ENCODE data around the gene CD300A.
A peak's percentile ranks its signal among the peaks of the same experiment; 100 is the strongest.

Gene CD300A

GRCh38 chr17:74450925-74451403, 15.5 kb upstream of the CD300A start:
- no peak for DNase-seq (ENCODE audit: low read depth)
- H3K4me3 ChIP-seq (ENCODE audit: low read depth, low read length), result no peak overlapping the region
- TF ChIP-seq CTCF (IDR thresholded peaks at IDR 0.05; ENCODE audit: control insufficient read depth, extremely low read depth, insufficient read depth), result no peak

- H3K4me3 ChIP-seq (ENCODE audit: low read depth, low read length), result no peak overlapping the region
- no peak for TF ChIP-seq CTCF (IDR thresholded peaks at IDR 0.05; ENCODE audit: control insufficient read depth, extremely low read depth, insufficient read depth)
- no peak for DNase-seq (ENCODE audit: low read depth)
Measured at GRCh38 chr17:74451557-74451956, 14.9 kb upstream of the CD300A start.

GRCh38 chr17:74452033-74452840, 14.2 kb upstream of the CD300A start:
- DNase-seq (ENCODE audit: low read depth), result no peak
- no peak for TF ChIP-seq CTCF (IDR thresholded peaks at IDR 0.05; ENCODE audit: control insufficient read depth, extremely low read depth, insufficient read depth)
- H3K4me3 ChIP-seq (ENCODE audit: low read depth, low read length), result no peak overlapping the region

GRCh38 chr17:74452841-74453661, 13.4 kb upstream of the CD300A start:
- TF ChIP-seq CTCF (IDR thresholded peaks at IDR 0.05; ENCODE audit: control insufficient read depth, extremely low read depth, insufficient read depth), result no peak
- H3K4me3 ChIP-seq (ENCODE audit: low read depth, low read length), result peak overlapping the region; percentile 57
- no peak for DNase-seq (ENCODE audit: low read depth)

- peak overlapping the region; percentile 57 for H3K4me3 ChIP-seq (ENCODE audit: low read depth, low read length)
- no peak for TF ChIP-seq CTCF (IDR thresholded peaks at IDR 0.05; ENCODE audit: control insufficient read depth, extremely low read depth, insufficient read depth)
- DNase-seq (ENCODE audit: low read depth), result no peak
Measured at GRCh38 chr17:74453665-74454196, 12.7 kb upstream of the CD300A start.

GRCh38 chr17:74454197-74455024, 12.0 kb upstream of the CD300A start:
- no peak for DNase-seq (ENCODE audit: low read depth)
- peak overlapping the region; percentile 47 for H3K4me3 ChIP-seq (ENCODE audit: low read depth, low read length)
- peak; percentile 4; the same call in 1 of the 2 replicates for TF ChIP-seq CTCF (IDR thresholded peaks at IDR 0.05; ENCODE audit: control insufficient read depth, extremely low read depth, insufficient read depth)
